Right atrium auricular region (tissue), 2 donors: ENCODE results near the gene C3. TPM values are rescaled to one million over a fixed set of nuclear protein-coding genes. Genes with fewer than 3 reads are reported as not detected.

Source experiments
- DNase-seq: peaks from one replicate; pipeline ENCODE4 v3.0.0-alpha.2; 2019; ENCODE audit warnings: low spot score
- H3K27ac ChIP-seq, 2 donors: fragments of 200-600 bp; sonication (generic); 1 replicate in 1 of 2; 2 replicates in 1 of 2; pipeline ENCODE4 v1.5.1; 2016 to 2019
- H3K27me3 ChIP-seq, 2 donors: fragments of 200-600 bp; sonication (generic); one replicate each; pipeline versions ENCODE4 v1.5.1 to v1.6.0; 2017 to 2019
- H3K36me3 ChIP-seq: fragments of 200-600 bp; sonication (generic); one replicate; pipeline ENCODE4 v1.5.1; 2016
- H3K4me1 ChIP-seq, 2 donors: fragments of 200-600 bp; sonication (generic); one replicate each; pipeline versions ENCODE4 v1.5.1 to v1.6.0; 2017 to 2019
- H3K4me3 ChIP-seq, 2 donors: fragments of 200-600 bp; sonication (generic); 1 replicate in 1 of 2; 2 replicates in 1 of 2; pipeline ENCODE4 v1.5.1; 2017 to 2019; ENCODE audit warnings: mild to moderate bottlenecking in 1 of 2, moderate library complexity in 1 of 2
- H3K9me3 ChIP-seq, 2 donors: fragments of 200-600 bp; sonication (generic); one replicate each; pipeline ENCODE4 v1.5.1; 2019
- CTCF ChIP-seq, 2 donors: fragments of 200-600 bp; sonication (generic); IDR thresholded peaks; one replicate each; pipeline ENCODE4 v1.5.1; 2019; ENCODE audit warnings: antibody characterized with exemption in 2 of 2
- total RNA-seq, 2 donors: library from RNA; depleted of rRNA; stranded (reverse); fragments of >200 nt; gene quantifications; one replicate each; pipeline ENCODE4 v1.1.0, GENCODE V29; 2016

C3 gene
- total RNA-seq, 2 donors from 2014 or later, result 419 to 1,709 TPM

GRCh38 chr19:6706633-6706958 lies 13.9 kb downstream of the C3 start:
- no peaks in the 10 kb centered on the region for H3K9me3 ChIP-seq
- H3K4me3 ChIP-seq, result no peak overlapping the region
- TF ChIP-seq CTCF (IDR thresholded peaks at IDR 0.05), result no peak
- no peaks in the 10 kb centered on the region for H3K36me3 ChIP-seq
- H3K4me1 ChIP-seq, result no peaks in the 10 kb centered on the region
- H3K27me3 ChIP-seq, result no peaks in the 10 kb centered on the region
- DNase-seq, result no peak
- no peak overlapping the region for H3K27ac ChIP-seq

GRCh38 chr19:6705931-6706632 lies 14.4 kb downstream of the C3 start:
- Histone ChIP-seq H3K27ac (no peak overlapping the region), H3K36me3 (no peaks in the 10 kb centered on the region), H3K9me3 (no peaks in the 10 kb centered on the region), H3K4me3 (no peak overlapping the region), H3K4me1 (no peaks in the 10 kb centered on the region), H3K27me3 (no peaks in the 10 kb centered on the region)
- no peak for TF ChIP-seq CTCF (IDR thresholded peaks at IDR 0.05)
- no peak for DNase-seq

- H3K27me3 ChIP-seq, result no peaks in the 10 kb centered on the region
- H3K27ac ChIP-seq, result no peak overlapping the region
- H3K36me3 ChIP-seq, result no peaks in the 10 kb centered on the region
- no peaks in the 10 kb centered on the region for H3K4me1 ChIP-seq
- no peak overlapping the region for H3K4me3 ChIP-seq
- no peak for TF ChIP-seq CTCF (IDR thresholded peaks at IDR 0.05)
- no peaks in the 10 kb centered on the region for H3K9me3 ChIP-seq
- no peak for DNase-seq
Measured at GRCh38 chr19:6700586-6701316, 19.7 kb downstream of the C3 start.

- no peak overlapping the region for H3K4me3 ChIP-seq
- H3K36me3 ChIP-seq, result no peaks in the 10 kb centered on the region
- no peak for DNase-seq
- no peaks in the 10 kb centered on the region for H3K27me3 ChIP-seq
- no peak for TF ChIP-seq CTCF (IDR thresholded peaks at IDR 0.05)
- no peak overlapping the region for H3K27ac ChIP-seq
- no peaks in the 10 kb centered on the region for H3K4me1 ChIP-seq
- no peaks in the 10 kb centered on the region for H3K9me3 ChIP-seq
Measured at GRCh38 chr19:6699935-6700334, 20.5 kb downstream of the C3 start.

GRCh38 chr19:6697291-6697690 lies 23.2 kb downstream of the C3 start:
- Histone ChIP-seq H3K4me3 (no peak overlapping the region), H3K27me3 (no peaks in the 10 kb centered on the region), H3K9me3 (no peaks in the 10 kb centered on the region), H3K27ac (no peak overlapping the region), H3K4me1 (no peaks in the 10 kb centered on the region), H3K36me3 (no peaks in the 10 kb centered on the region)
- DNase-seq, result no peak
- TF ChIP-seq CTCF (IDR thresholded peaks at IDR 0.05), result no peak
